ENCODE measurements around the gene UBTD2. TPM values are rescaled to one million over a fixed set of nuclear protein-coding genes. Genes with fewer than 3 reads are reported as not detected.
A peak's percentile ranks its signal among the peaks of the same experiment; 100 is the strongest.
"Not testable (repeated sequence)": the region's sequence is repeated elsewhere in the genome, so short reads cannot be mapped to it uniquely, and the experiment has no call there.

Gene UBTD2, protein sequence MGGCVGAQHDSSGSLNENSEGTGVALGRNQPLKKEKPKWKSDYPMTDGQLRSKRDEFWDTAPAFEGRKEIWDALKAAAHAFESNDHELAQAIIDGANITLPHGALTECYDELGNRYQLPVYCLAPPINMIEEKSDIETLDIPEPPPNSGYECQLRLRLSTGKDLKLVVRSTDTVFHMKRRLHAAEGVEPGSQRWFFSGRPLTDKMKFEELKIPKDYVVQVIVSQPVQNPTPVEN
- 5.0 and 6.1 TPM in 2 replicates for total RNA-seq

DNA sequence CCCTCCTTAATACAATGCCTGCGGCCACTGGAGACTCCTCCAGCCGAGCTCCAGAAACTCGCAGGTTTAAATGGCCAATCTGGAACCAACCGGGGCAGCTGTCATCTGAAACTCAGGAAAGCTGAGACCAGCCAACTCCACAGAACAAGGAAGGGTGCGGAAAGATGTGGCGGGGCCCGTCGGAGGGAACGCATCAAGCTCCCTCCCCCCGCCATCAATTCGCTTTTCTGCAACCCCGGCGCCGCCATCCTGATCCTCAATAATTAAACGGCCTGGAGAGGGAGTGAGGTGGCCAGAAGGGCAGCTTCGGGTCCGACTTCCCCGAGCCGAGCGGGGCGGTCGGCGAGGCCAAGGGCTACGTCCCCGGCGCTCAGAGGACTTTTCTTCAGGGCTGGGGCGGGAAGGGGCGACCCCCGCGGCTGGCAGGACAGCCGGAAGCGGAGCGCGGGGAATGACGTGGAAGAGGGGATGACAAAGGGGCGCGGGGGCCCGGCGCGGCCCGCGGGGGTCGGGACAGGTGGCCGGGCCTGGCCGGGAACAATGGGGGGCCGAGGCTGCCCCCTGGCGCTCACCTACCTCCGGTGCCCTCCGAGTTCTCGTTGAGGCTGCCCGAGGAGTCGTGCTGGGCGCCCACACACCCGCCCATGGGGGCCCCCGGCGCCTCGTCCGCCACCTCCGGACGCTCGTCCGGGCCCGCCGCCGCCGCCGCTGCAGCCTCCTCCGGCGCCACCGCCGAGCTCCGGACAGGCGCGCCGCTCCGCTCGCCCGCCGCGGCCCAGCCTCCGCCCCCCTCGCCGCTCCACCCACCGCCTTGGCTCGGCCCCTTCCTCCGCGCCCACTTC, at the start of gene UBTD2:
TSS of gene UBTD2 (minus strand) at position 745 of the 842 bp plus-strand sequence. CDS start at position 646, 99 bp downstream.
- Mint-ChIP-seq H3K4me3 (peak within 1 kb of the TSS; percentile 87), H3K4me1 (ENCODE audit: low read depth) (peaks cover 16% of the 10 kb centered on the region), H3K27me3 (ENCODE audit: insufficient read depth) (peaks cover 30% of the 10 kb centered on the region), H3K9me3 (no peaks in the 10 kb centered on the region), H3K36me3 (ENCODE audit: low read depth) (no peaks in the 10 kb centered on the region), H3K27ac (peak within 1 kb of the TSS; percentile 73)
- DNase-seq (ENCODE audit: low spot score), result peak; percentile 74
- intact Hi-C loops (cut with micrococcal nuclease), result loop anchor here (1.0 to 5.0 kb wide), 5 partner anchors 46 to 896 kb away; partner anchors contain the start of gene NPM1

DNA sequence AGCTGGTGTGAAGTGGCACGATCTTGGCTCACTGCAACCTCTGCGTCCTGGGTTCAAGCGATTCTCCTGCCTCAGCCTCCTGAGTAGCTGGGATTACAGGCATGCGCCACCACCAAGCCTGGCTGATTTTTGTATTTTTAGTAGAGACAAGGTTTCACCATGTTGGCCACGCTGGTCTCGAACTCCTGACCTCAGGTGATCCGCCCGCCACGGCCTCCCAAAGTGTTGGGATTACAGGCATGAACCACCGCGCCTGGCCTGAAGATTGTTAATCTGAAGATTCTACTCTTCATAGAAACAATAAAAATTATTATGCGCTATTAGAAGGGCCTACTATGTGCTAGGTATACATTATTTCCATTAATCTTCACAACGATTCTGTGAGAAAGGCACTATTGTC, 43.3 kb upstream of the UBTD2 start:
- H3K4me3 Mint-ChIP-seq; DNase-seq (ENCODE audit: low spot score); H3K36me3 Mint-ChIP-seq (ENCODE audit: low read depth); intact Hi-C loops (cut with micrococcal nuclease); H3K9me3 Mint-ChIP-seq; H3K27ac Mint-ChIP-seq; H3K27me3 Mint-ChIP-seq (ENCODE audit: insufficient read depth); H3K4me1 Mint-ChIP-seq (ENCODE audit: low read depth): not testable (repeated sequence)

DNA sequence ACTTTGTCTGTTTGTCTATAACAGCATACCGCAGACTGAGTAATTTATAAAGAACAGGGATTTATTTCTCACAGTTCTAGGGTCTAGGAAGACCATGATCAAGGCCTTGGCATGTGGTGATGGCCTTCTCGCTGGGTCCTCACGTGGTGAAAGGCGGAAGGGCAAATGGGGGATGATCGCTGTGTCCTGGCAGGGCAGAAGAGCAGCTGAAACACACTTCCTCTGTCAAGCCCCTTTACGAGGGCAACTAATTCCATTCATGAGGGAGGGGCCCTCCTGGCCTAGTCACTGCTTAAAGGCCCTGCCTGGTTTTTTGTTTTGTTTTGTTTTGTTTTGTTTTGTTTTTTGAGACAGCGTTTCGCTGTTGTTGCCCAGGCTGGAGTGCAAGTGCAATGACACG, 41.9 kb upstream of the UBTD2 start:
- no peaks in the 10 kb centered on the region for H3K36me3 Mint-ChIP-seq (ENCODE audit: low read depth)
- no peaks in the 10 kb centered on the region for H3K4me1 Mint-ChIP-seq (ENCODE audit: low read depth)
- no peak for DNase-seq (ENCODE audit: low spot score)
- no peak overlapping the region for H3K4me3 Mint-ChIP-seq
- no peaks in the 10 kb centered on the region for H3K27me3 Mint-ChIP-seq (ENCODE audit: insufficient read depth)
- H3K9me3 Mint-ChIP-seq, result no peaks in the 10 kb centered on the region
- intact Hi-C loops (cut with micrococcal nuclease), result no loop called here
- no peak overlapping the region for H3K27ac Mint-ChIP-seq

DNA sequence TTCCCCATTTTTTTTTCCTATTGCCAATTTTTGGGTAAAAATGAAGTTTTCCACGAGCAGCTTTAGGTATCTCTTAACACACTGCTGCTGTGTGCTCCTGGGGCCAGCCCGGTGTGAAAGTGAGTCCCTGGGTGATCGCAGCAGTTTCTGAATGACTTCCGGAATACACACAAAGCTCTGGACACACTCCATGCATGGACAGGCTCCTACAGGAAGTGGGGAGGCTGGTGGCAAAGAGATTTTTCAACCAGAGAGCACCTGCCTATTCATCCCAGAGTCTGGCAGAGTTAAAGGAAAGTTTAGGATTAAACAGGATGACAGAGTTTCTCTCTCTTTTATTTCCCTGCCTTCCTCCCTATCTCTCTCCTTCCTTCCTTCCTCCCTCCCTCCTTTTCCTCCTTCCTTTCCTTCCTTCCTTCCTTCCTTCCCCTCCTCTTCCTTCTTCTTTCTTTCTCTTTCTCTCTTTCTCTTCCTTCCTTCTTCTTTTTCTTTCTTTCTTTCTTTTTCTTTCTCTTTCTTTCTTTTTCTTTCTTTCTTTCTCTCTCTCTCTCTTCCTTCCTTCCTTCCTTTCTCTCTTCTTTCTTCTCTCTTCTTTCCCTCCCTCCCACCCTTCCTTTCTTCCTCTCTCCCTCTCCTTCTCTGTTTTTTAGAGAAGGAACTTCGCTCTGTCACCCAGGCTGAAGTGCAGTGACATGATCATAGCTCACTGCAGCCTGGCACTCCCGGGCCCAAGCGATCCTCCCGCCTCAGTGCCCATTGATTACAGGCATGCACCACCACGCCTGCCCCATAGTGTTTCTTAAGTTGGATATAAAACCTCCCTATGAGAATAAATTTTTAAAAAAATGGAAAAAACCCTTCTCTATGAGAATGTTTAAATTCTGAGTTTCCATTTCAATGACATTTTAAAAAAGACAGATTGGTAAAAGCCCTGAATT, 38.7 kb upstream of the UBTD2 start:
- H3K27ac Mint-ChIP-seq, result no peak overlapping the region
- intact Hi-C loops (cut with micrococcal nuclease), result no loop called here

DNA sequence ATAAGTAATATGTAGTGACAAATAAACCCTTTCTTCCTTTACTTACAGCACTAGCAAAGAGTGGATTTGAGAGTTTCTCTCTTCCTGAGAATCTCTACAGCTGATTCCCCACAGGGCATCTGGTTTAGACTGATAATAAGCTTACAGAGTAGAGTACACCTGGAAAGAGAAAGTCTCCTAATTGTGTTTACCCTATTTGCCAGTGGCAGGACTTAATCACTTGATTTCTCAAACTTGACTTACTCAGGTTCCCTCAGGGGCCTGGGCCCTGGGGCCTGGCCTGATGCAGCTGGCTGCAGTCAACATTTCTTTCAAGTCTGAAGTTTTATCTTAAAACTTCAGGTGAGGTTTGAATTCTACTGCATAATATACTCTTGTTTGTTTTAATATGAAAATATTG, 38.0 kb upstream of the UBTD2 start:
- intact Hi-C loops (cut with micrococcal nuclease), result no loop called here
- H3K36me3 Mint-ChIP-seq (ENCODE audit: low read depth), result no peaks in the 10 kb centered on the region
- H3K4me1 Mint-ChIP-seq (ENCODE audit: low read depth), result no peaks in the 10 kb centered on the region
- no peak overlapping the region for H3K27ac Mint-ChIP-seq
- H3K27me3 Mint-ChIP-seq (ENCODE audit: insufficient read depth), result peaks cover 3% of the 10 kb centered on the region
- no peaks in the 10 kb centered on the region for H3K9me3 Mint-ChIP-seq
- no peak overlapping the region for H3K4me3 Mint-ChIP-seq
- no peak for DNase-seq (ENCODE audit: low spot score)

More for the DNA sequence above, 38.7 kb upstream of the UBTD2 start:
- DNase-seq (ENCODE audit: low spot score), result no peak
- H3K4me1 Mint-ChIP-seq (ENCODE audit: low read depth), result no peaks in the 10 kb centered on the region
- H3K4me3 Mint-ChIP-seq, result no peak overlapping the region
- H3K9me3 Mint-ChIP-seq, result no peaks in the 10 kb centered on the region
- peaks cover 3% of the 10 kb centered on the region for H3K27me3 Mint-ChIP-seq (ENCODE audit: insufficient read depth)
- H3K36me3 Mint-ChIP-seq (ENCODE audit: low read depth), result no peaks in the 10 kb centered on the region

DNA sequence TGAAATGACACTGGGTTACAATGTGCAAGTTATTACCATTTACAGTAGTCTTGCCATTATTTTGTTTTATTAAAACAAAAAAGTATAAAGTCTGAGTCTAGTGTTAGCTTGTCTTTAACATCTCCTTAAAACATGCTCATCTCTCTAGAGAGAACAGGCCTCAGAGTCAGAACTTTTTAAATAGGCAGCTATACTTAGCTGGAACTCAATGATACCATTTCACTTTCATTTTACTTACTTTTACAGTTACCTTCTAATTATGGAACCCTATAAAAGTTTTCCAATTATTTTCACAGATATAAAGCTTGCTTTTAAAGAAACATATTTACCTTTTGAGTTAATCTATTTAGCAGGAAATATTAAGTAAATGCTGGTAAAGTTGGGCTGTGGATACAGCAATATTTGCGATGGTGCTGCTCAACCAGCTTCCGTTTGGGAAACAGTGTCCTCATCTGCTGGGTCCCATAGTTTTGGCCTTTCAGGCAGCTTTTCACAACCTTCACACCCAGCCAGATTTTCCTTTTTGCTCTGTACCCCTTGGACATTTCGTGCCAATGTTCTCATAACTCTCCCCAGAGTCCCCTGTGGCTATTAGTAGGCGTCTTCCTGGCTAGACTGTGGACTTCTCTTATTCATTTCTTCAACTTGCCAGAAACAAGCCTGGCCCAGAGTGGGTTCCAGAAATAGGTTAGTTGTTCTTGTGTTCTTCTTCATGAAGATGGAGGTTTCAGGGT, 36.3 kb upstream of the UBTD2 start:
- DNase-seq (ENCODE audit: low spot score), result no peak
- H3K4me3 Mint-ChIP-seq, result no peak overlapping the region
- intact Hi-C loops (cut with micrococcal nuclease), result no loop called here
- peaks cover 3% of the 10 kb centered on the region for H3K27me3 Mint-ChIP-seq (ENCODE audit: insufficient read depth)
- H3K4me1 Mint-ChIP-seq (ENCODE audit: low read depth), result no peaks in the 10 kb centered on the region
- H3K36me3 Mint-ChIP-seq (ENCODE audit: low read depth), result no peaks in the 10 kb centered on the region
- no peak overlapping the region for H3K27ac Mint-ChIP-seq
- H3K9me3 Mint-ChIP-seq, result no peaks in the 10 kb centered on the region

DNA sequence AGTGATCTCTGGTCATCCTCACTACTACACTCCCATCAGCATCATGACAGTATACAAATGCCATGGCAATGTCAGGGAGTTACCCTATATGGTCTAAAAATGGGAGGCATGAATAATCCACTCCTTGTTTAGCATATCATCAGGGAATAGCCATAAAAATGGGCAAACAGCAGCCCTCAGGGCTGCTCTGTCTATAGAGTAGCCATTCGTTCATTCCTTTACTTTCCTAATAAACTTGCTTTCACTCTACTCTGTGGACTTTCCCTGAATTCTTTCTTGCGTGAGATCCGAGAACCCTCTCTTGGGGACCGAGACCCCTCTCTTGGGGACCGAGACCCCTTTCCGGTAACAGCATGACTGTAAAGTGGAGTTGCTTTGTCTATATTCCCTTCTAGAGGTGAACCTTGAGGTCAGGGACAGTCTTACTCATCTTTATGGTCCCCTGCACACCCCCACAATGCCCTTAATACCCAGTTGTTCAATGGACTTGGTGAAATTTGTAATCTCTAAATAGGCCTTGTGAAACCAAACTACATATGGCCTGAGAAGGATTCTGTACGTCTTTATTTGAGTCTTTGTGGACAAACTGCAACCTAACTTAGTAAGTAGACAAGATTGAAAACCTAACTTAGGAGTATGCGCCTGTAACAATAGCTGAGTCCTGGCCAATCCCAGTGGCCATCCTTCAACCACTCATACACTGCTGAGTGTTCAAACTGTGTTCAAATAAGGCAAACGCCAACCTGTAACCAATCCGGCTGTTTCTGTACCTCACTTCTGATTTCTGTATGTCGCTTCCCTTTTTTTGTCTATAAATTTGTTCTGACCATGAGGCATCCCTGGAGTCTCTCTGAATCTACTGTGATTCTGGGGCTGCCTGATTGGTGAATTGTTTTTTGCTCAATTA, 32.3 kb upstream of the UBTD2 start:
- Mint-ChIP-seq H3K4me3 (no peak overlapping the region), H3K36me3 (ENCODE audit: low read depth) (no peaks in the 10 kb centered on the region), H3K9me3 (no peaks in the 10 kb centered on the region), H3K4me1 (ENCODE audit: low read depth) (no peaks in the 10 kb centered on the region), H3K27me3 (ENCODE audit: insufficient read depth) (peaks cover 6% of the 10 kb centered on the region), H3K27ac (no peak overlapping the region)
- DNase-seq (ENCODE audit: low spot score), result no peak
- intact Hi-C loops (cut with micrococcal nuclease), result no loop called here

DNA sequence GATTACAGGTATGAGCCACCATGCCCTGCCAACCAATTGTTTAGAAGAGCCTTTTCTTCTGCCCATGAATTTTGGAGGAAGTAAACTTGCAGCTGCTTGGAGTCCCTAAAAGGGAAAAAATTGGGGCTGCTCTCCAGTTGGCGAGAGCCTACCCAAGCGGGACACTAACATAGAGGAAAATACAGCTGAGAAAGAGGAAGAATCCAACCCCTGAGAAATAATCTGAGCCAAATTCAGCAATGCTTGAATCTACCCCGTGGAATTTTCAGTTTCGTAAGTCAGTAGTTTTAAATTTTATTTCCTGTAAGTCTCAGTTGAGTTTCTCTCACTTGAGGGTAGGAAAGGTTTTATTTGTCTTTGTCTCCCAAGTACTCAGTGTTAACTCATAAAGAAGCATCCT, 30.4 kb upstream of the UBTD2 start:
- no peaks in the 10 kb centered on the region for H3K4me1 Mint-ChIP-seq (ENCODE audit: low read depth)
- peaks cover 3% of the 10 kb centered on the region for H3K27me3 Mint-ChIP-seq (ENCODE audit: insufficient read depth)
- DNase-seq (ENCODE audit: low spot score), result no peak
- H3K9me3 Mint-ChIP-seq, result no peaks in the 10 kb centered on the region
- H3K4me3 Mint-ChIP-seq, result no peak overlapping the region
- H3K27ac Mint-ChIP-seq, result no peak overlapping the region
- H3K36me3 Mint-ChIP-seq (ENCODE audit: low read depth), result no peaks in the 10 kb centered on the region
- intact Hi-C loops (cut with micrococcal nuclease), result no loop called here

DNA sequence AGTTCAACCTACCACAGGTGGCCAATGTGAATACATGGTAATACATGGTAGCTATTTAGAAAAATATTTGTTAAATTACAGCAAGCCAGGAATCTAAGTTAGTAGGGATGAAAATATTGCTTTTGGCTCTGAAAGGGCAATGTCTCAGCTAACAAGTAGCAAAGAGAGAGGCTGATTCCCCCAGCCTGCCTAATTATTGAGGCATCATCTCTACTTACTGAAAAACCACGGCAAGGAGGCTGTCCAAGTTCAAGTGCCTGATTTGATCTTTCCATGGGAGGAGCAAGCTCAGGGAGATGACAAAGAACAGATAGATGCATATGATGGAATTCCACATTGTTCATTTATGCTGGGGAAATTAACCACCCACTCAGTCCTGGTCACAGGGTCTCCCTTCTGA, 28.7 kb upstream of the UBTD2 start:
- Mint-ChIP-seq H3K27me3 (ENCODE audit: insufficient read depth) (peaks cover 3% of the 10 kb centered on the region), H3K4me1 (ENCODE audit: low read depth) (no peaks in the 10 kb centered on the region), H3K4me3 (no peak overlapping the region)

DNA sequence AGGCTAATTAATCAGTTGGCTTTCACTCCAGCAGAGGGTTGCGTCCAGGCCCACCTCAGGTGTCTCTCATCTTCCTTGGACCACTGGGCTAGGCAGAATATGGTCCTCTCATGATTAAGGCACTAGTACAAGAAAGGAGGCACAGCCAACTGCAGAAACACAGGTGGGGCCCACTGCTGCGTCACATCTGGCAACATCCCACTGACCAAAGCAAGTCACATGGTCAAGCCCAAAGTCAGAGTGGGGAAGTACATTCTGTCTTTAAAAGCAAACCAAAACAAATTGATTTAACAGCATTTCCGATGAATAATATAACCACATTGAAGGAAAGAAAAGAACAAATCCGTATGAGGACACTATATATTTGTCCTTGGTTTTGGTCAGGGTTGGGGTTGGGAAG, 28.0 kb upstream of the UBTD2 start:
- H3K27ac Mint-ChIP-seq, result no peak overlapping the region
- H3K36me3 Mint-ChIP-seq (ENCODE audit: low read depth), result no peaks in the 10 kb centered on the region
- H3K9me3 Mint-ChIP-seq, result no peaks in the 10 kb centered on the region
- no peaks in the 10 kb centered on the region for H3K4me1 Mint-ChIP-seq (ENCODE audit: low read depth)
- DNase-seq (ENCODE audit: low spot score), result no peak
- H3K4me3 Mint-ChIP-seq, result no peak overlapping the region
- H3K27me3 Mint-ChIP-seq (ENCODE audit: insufficient read depth), result peaks cover 3% of the 10 kb centered on the region
- intact Hi-C loops (cut with micrococcal nuclease), result no loop called here

More for the DNA sequence above, 28.7 kb upstream of the UBTD2 start:
- H3K36me3 Mint-ChIP-seq (ENCODE audit: low read depth), result no peaks in the 10 kb centered on the region
- no peaks in the 10 kb centered on the region for H3K9me3 Mint-ChIP-seq
- intact Hi-C loops (cut with micrococcal nuclease), result no loop called here
- DNase-seq (ENCODE audit: low spot score), result no peak
- no peak overlapping the region for H3K27ac Mint-ChIP-seq

DNA sequence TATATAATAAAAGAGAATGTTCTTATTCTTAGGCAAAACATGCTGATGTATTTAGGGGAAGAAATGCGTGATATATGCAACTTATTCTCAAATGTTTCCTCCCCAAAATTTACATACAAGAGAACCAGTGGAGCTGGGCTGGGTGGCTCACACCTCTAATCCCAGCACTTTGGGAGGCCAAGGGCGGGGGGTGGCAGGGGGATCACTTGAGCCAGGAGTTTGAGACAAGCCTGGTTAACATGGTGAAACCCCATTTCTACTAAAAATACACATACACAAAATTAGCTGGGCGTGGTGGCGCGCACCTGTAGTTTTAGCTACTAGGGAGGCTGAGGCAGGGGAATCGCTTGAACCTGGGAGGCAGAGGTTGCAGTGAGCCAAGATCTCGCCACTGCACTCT, 27.5 kb upstream of the UBTD2 start:
- intact Hi-C loops (cut with micrococcal nuclease), result no loop called here
- no peak overlapping the region for H3K27ac Mint-ChIP-seq
- H3K9me3 Mint-ChIP-seq, result no peaks in the 10 kb centered on the region
- peaks cover 3% of the 10 kb centered on the region for H3K27me3 Mint-ChIP-seq (ENCODE audit: insufficient read depth)
- no peaks in the 10 kb centered on the region for H3K36me3 Mint-ChIP-seq (ENCODE audit: low read depth)
- H3K4me3 Mint-ChIP-seq, result no peak overlapping the region
- no peak for DNase-seq (ENCODE audit: low spot score)
- H3K4me1 Mint-ChIP-seq (ENCODE audit: low read depth), result no peaks in the 10 kb centered on the region

Data from activated T-helper 1 cell treated with anti-CD3 and anti-CD28 coated beads, Interleukin-12 subunit alpha, Interleukin-12 subunit beta, Interleukin-2, Interleukin-4 antibody, amounts not matched to agents 30 ng/mL and 10 ng/mL and 1 ng/mL, durations not matched to agents 14 hours and 24 hours and 36 hours (primary cell).